H1 (cell line): ENCODE measurements around the gene CCR9. TPM values are rescaled to one million over a fixed set of nuclear protein-coding genes. Genes with fewer than 3 reads are reported as not detected.

Experiments used
- ATF3 ChIP-seq: IDR thresholded peaks from 2 replicates; pipeline ENCODE4 v1.6.1; 2011; ENCODE audit warnings: low read depth, mild to moderate bottlenecking, low read length; ENCODE audit not compliant: insufficient read depth
- CHD1 ChIP-seq: IDR thresholded peaks from 2 replicates; pipeline ENCODE4 v1.6.1; 2012; ENCODE audit warnings: low read depth, low read length, improper control_type of control experiment
- polyA plus RNA-seq, 7 experiments: library from polyadenylated mRNA; depleted of rRNA in 3 of 7; stranded (reverse) in 5 of 7; unstranded in 2 of 7; fragments of >200 nt in 5 of 7; fragments of 200-250 nt in 2 of 7; gene quantifications; 1 replicate in 5 of 7; 2 replicates in 1 of 7; 4 replicates in 1 of 7; pipeline versions ENCODE4 v1.2.1 to v1.2.3, GENCODE V29; 2011 to 2013; ENCODE audit warnings: missing spikeins in 2 of 7, mixed read lengths in 2 of 7
- total RNA-seq: library from RNA; stranded (reverse); fragmentation: NEBNext Ultra II Directional; extraction: Animal tissue kit (Norgen Biotek cat#: 25700); gene quantifications from 2 replicates; pipeline ENCODE4 v1.2.1, GENCODE V29; 2021

Gene CCR9
- total and polyA plus RNA-seq, 2 of the 8 experiments (the other 6 are each of a cell fraction or from before 2014, with no cell fraction given): not detected

DNA sequence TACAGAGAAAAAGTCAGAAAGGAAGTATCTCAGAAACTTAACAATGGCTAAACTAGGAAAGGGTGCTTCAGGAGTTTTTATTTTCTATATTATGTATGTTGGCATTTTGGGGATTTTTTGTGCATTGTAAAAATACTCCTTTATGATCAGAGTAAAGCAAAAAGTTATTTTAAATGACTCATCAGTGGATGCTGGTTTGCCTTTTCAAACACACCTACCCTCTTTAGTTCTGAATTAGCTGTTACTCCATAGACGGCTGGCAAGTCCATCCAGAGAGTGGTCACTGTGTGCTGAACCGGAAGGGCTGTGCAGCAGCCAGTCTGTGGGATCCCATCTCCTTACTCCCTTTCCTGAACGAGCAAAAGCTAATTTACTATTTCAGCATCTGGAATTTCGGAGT lies 942 bp downstream of the CCR9 start (continued):
- TF ChIP-seq CHD1 (no peak), ATF3 (no peak)
